ENCODE measurements around the gene ILK.

ILK gene

DNA sequence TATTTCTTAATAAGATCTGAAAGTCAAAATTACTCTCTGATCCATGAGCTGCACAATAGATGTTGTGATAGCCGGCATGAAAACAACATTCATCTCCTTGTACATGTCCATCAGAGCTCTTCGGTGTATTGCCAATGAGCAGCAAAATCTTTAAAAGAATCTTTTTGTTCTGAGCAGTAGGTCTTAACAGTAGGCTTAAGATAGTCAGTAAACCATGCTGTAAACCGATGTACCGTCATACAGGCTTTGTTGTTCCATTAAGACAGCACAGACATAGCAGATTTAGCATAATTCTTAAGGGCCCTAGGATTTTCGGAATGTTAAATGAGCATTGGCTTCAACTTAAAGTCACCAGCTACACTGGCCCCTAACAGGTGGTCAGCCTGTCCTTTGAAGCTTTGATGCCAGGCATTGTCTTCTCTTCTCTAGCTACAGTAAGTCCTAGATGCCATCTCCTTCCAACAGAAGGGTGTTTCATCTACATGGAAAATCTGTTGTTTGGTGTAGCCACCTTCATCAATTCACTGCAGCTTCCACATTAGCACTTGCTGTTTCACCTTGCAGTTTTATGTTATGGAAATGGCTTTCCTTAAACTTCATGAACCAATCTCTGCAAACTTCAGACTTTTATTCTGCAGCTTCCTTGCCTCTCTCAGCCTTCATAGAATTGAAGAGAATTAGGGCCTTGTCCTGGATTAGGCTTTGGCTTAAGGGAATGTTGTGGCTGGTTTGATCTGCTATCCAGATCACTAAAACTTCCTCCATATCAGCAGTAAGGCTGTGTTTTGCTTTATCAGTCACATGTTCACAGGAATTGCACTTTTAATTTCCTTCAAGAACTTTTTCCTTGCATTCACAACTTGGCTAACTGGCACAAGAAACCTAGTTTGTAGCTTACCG, 28.5 kb upstream of the ILK start:
- peaks cover 3% of the 10 kb centered on the region for H3K36me3 ChIP-seq (ENCODE audit: control insufficient read depth, insufficient read depth, low read length)
- H3K4me3 ChIP-seq (ENCODE audit: insufficient read depth, low read depth, low read length, poor library complexity, severe bottlenecking), result no peak overlapping the region
- no peak for DNase-seq
- H3K27ac ChIP-seq (ENCODE audit: insufficient read depth, low read length, poor library complexity, severe bottlenecking), result no peak overlapping the region
- no peaks in the 10 kb centered on the region for H3K27me3 ChIP-seq (replicated peaks; ENCODE audit: control insufficient read depth, insufficient read depth, low read length, poor library complexity, severe bottlenecking)
- H3K4me1 ChIP-seq (ENCODE audit: control insufficient read depth, insufficient read depth, low read length, poor library complexity, severe bottlenecking), result no peaks in the 10 kb centered on the region
- H3K9me3 ChIP-seq (ENCODE audit: control insufficient read depth, low read length), result no peaks in the 10 kb centered on the region

DNA sequence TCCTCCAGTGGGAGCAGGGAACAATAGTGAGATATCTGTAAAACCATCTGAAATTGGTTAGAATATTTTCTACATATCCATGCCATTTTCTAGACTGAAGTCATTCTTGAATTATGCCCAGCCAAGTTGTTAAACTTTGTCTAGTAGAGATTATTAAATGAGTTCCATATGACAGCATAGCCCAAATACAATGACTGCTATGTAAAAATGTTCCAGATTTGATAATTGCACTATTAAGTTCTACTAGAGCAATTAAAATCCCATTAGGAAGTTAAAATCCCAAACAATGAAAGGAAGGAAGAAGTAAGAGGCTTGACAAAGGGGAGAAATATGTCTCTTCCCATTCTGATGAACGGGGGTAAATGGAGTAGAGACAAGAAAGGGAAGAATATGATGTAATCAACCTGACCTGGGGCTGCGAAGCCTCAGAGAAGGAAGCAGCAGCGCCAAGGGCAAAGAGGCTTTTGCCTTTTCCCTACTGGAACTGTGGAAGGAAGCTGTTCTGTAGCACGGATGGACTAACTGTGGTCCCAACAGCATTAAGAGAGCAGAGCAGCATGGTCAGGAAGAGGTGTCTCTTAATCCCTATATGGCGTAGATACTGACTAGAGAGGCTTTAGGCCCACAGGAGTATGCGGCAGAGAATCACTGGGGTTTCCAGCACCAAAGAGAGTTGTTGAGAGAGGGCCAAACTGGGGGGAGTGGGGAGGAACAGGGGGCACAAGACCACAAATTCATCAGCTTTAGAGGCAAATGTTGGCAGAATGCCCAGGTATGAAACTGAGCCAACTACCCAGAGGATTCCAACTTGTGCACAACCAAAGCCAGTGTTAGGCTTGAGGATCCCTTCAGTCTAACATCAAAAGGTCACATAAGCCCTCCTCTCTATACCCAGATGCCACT, 26.9 kb upstream of the ILK start:
- H3K4me1 ChIP-seq (ENCODE audit: control insufficient read depth, insufficient read depth, low read length, poor library complexity, severe bottlenecking), result no peaks in the 10 kb centered on the region
- H3K9me3 ChIP-seq (ENCODE audit: control insufficient read depth, low read length), result no peaks in the 10 kb centered on the region
- H3K27me3 ChIP-seq (replicated peaks; ENCODE audit: control insufficient read depth, insufficient read depth, low read length, poor library complexity, severe bottlenecking), result no peaks in the 10 kb centered on the region
- H3K27ac ChIP-seq (ENCODE audit: insufficient read depth, low read length, poor library complexity, severe bottlenecking), result no peak overlapping the region
- no peaks in the 10 kb centered on the region for H3K36me3 ChIP-seq (ENCODE audit: control insufficient read depth, insufficient read depth, low read length)
- no peak overlapping the region for H3K4me3 ChIP-seq (ENCODE audit: insufficient read depth, low read depth, low read length, poor library complexity, severe bottlenecking)
- DNase-seq, result no peak

DNA sequence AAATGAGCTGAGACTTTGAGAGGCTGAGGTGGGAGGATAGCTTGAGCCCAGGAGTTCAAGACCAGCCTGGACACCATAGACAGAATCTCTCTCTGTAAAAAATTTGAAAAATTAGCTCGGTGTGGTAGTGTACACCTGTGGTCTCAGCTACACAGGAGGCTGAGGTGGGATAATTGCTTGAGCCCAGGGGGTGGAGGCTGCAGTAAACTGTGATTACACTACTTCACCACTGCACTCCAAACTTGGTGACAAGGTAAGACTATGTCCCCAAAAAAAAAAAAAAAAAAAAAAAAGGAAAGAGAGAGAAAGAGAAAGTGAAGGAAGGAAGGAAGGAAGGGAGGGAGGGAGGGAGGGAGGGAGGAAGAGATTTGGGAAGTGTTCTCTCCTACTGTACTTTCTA, 25.4 kb upstream of the ILK start:
- Histone ChIP-seq H3K4me1 (ENCODE audit: control insufficient read depth, insufficient read depth, low read length, poor library complexity, severe bottlenecking) (no peaks in the 10 kb centered on the region), H3K4me3 (ENCODE audit: insufficient read depth, low read depth, low read length, poor library complexity, severe bottlenecking) (no peak overlapping the region), H3K27me3 (replicated peaks; ENCODE audit: control insufficient read depth, insufficient read depth, low read length, poor library complexity, severe bottlenecking) (no peaks in the 10 kb centered on the region), H3K36me3 (ENCODE audit: control insufficient read depth, insufficient read depth, low read length) (no peaks in the 10 kb centered on the region), H3K9me3 (ENCODE audit: control insufficient read depth, low read length) (no peaks in the 10 kb centered on the region), H3K27ac (ENCODE audit: insufficient read depth, low read length, poor library complexity, severe bottlenecking) (no peak overlapping the region)
- no peak for DNase-seq

DNA sequence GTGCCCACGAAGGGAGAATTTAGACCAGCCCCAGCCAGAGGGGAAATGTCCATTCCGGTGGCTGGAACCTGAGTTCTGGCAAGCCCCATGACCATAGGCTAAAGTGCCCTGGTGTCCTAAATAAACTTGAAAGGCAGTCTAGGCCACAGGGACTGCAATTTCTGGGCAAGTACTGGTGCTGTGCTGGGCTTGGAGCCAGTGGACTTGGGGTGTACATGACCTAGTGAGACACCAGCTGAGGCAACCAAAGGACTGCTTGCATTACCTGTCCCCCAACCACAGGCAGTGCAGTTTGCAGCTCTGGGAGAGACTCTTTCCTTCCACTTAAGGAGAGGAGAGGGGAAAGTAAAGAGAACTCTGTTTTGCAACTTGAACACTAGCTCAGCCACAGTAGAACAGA, 23.9 kb upstream of the ILK start:
- Histone ChIP-seq H3K4me1 (ENCODE audit: control insufficient read depth, insufficient read depth, low read length, poor library complexity, severe bottlenecking) (no peaks in the 10 kb centered on the region), H3K27ac (ENCODE audit: insufficient read depth, low read length, poor library complexity, severe bottlenecking) (no peak overlapping the region), H3K36me3 (ENCODE audit: control insufficient read depth, insufficient read depth, low read length) (peaks cover 4% of the 10 kb centered on the region), H3K27me3 (replicated peaks; ENCODE audit: control insufficient read depth, insufficient read depth, low read length, poor library complexity, severe bottlenecking) (no peaks in the 10 kb centered on the region), H3K4me3 (ENCODE audit: insufficient read depth, low read depth, low read length, poor library complexity, severe bottlenecking) (no peak overlapping the region), H3K9me3 (ENCODE audit: control insufficient read depth, low read length) (no peaks in the 10 kb centered on the region)
- no peak for DNase-seq

DNA sequence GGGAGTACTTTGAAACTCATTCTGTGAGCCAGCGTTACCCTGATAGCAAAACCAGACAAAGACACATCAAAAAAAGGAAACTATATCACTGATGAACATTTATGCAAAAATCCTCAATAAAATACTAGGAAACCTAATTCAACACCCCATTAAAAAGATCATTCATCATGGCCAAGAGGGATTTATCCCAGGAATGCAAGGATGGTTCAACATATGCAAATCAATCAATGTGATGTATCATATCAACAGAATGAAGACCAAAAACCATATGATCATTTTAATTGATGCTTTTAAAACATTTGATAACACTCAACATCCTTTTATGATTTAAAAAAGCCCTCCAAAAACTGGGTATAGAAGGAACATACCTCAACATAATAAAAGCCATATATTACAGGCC, 20.0 kb upstream of the ILK start:
- Histone ChIP-seq H3K27me3 (replicated peaks; ENCODE audit: control insufficient read depth, insufficient read depth, low read length, poor library complexity, severe bottlenecking) (no peaks in the 10 kb centered on the region), H3K4me3 (ENCODE audit: insufficient read depth, low read depth, low read length, poor library complexity, severe bottlenecking) (no peak overlapping the region), H3K36me3 (ENCODE audit: control insufficient read depth, insufficient read depth, low read length) (peaks cover 4% of the 10 kb centered on the region), H3K9me3 (ENCODE audit: control insufficient read depth, low read length) (no peaks in the 10 kb centered on the region), H3K27ac (ENCODE audit: insufficient read depth, low read length, poor library complexity, severe bottlenecking) (no peak overlapping the region), H3K4me1 (ENCODE audit: control insufficient read depth, insufficient read depth, low read length, poor library complexity, severe bottlenecking) (no peaks in the 10 kb centered on the region)
- DNase-seq, result no peak

DNA sequence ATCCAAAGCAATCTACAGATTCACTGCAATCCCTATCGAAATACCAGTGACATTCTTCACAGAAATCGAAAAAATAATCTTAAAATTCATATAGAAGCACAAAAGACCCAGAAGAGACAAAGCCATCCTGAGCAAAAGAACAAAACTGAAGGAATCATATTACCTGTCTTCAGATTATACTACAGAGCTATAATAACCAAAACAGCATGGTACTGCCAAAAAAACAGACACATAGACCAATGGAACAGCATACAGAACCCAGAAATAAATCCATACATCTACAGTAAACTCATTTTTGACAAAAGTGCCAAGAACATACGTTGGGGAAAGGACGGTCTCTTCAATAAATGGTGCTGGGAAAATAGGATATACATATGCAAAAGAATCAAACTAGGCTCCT, 19.0 kb upstream of the ILK start:
- no peaks in the 10 kb centered on the region for H3K27me3 ChIP-seq (replicated peaks; ENCODE audit: control insufficient read depth, insufficient read depth, low read length, poor library complexity, severe bottlenecking)
- H3K9me3 ChIP-seq (ENCODE audit: control insufficient read depth, low read length), result no peaks in the 10 kb centered on the region
- H3K4me1 ChIP-seq (ENCODE audit: control insufficient read depth, insufficient read depth, low read length, poor library complexity, severe bottlenecking), result no peaks in the 10 kb centered on the region
- H3K4me3 ChIP-seq (ENCODE audit: insufficient read depth, low read depth, low read length, poor library complexity, severe bottlenecking), result no peak overlapping the region
- no peak overlapping the region for H3K27ac ChIP-seq (ENCODE audit: insufficient read depth, low read length, poor library complexity, severe bottlenecking)
- peaks cover 4% of the 10 kb centered on the region for H3K36me3 ChIP-seq (ENCODE audit: control insufficient read depth, insufficient read depth, low read length)
- DNase-seq, result no peak

DNA sequence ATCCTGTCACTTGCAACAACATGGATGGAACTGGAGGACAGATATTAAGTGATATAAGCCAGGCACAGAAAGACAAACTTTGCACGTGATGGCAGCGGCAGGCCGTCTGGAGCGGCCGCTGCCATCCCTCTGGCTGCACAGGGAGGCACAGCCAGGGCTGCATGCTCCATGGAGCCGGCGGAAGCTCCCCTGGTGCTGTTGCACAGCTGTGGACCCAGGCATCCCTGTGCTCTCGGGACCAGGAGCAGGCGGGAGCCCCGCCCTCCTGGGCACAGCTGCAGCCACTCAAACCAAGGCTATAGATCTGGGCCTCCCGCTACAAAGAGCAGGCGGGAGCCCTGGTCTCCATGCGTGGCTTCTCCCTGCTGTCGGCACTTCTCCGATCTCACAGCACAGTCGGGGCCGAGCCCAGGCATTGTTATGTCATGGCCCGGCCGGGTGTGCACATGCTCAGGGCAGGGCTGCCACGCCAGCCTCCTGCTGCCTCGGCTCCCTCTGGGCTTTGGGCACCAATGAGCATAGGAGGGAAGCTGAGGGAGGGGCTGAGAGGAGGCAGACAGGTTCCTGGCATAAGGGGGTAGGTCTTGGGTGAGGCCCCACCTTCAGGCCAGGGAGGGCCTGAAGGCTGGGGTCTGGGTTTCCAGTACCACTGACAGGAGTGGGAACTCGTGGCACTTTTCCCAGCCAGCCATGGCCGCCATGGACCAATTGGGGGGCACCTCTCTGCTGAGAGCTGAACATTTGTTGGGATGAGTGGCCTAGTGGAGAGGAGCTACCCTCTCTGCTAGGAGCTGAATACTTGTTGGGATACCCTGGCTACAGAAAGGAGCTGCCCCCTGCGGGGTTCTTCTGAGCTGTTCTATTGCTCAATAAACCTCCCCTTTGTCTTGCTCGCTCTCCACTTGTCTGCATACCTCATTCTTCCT, 16.9 kb upstream of the ILK start:
- DNase-seq, result no peak
- no peaks in the 10 kb centered on the region for H3K4me1 ChIP-seq (ENCODE audit: control insufficient read depth, insufficient read depth, low read length, poor library complexity, severe bottlenecking)
- no peak overlapping the region for H3K4me3 ChIP-seq (ENCODE audit: insufficient read depth, low read depth, low read length, poor library complexity, severe bottlenecking)
- H3K27me3 ChIP-seq (replicated peaks; ENCODE audit: control insufficient read depth, insufficient read depth, low read length, poor library complexity, severe bottlenecking), result no peaks in the 10 kb centered on the region
- no peaks in the 10 kb centered on the region for H3K9me3 ChIP-seq (ENCODE audit: control insufficient read depth, low read length)
- peaks cover 10% of the 10 kb centered on the region for H3K36me3 ChIP-seq (ENCODE audit: control insufficient read depth, insufficient read depth, low read length)
- no peak overlapping the region for H3K27ac ChIP-seq (ENCODE audit: insufficient read depth, low read length, poor library complexity, severe bottlenecking)

DNA sequence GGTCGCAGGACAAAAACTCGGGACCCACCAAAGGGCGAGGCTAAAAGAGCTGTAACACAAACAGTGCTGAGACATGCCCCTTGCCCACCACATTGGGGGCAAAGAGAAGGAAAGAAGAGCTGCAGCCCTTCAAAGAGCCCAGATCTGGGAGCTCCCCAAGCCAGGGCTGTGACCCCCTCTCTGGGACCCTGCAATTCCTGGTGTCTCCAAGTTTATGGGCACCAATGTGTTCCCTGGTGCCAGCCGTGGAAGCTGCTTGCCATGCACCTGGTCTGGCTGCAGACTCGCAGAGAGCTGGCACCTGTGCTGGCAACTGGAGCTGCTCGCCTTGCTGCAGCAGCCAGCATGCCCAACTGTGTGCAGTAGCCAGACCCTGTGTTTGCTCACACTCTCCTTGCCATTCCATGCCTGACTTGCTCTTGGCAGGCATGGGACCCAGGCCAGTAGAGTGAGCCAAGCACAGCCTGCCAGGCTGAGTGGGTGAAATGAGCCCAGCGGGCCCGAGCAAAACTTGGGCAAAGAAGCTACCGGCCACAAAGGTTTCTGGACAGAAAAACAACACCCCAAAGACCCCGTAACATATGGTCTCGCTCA, 16.1 kb upstream of the ILK start:
- no peak for DNase-seq
- Histone ChIP-seq H3K4me3 (ENCODE audit: insufficient read depth, low read depth, low read length, poor library complexity, severe bottlenecking) (no peak overlapping the region), H3K36me3 (ENCODE audit: control insufficient read depth, insufficient read depth, low read length) (peaks cover 12% of the 10 kb centered on the region), H3K27me3 (replicated peaks; ENCODE audit: control insufficient read depth, insufficient read depth, low read length, poor library complexity, severe bottlenecking) (no peaks in the 10 kb centered on the region), H3K4me1 (ENCODE audit: control insufficient read depth, insufficient read depth, low read length, poor library complexity, severe bottlenecking) (no peaks in the 10 kb centered on the region), H3K9me3 (ENCODE audit: control insufficient read depth, low read length) (no peaks in the 10 kb centered on the region), H3K27ac (ENCODE audit: insufficient read depth, low read length, poor library complexity, severe bottlenecking) (no peak overlapping the region)

DNA sequence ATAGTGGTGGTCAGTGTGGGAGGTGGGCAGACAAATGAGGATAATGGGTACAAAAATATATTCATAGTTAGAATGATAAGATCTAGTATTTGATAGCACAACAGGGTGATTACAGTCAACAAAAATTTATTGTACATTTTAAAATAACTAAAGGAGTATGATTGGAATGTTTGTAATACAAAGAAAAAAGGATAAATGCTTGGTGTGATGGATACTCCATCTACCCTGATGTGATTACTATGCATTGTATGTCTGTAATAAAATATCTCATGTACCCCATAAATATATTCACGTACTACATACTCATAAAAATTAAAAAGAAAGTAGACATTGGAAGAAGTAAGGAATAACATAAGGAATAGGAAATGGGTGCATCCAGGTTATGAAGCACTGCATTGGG, 15.6 kb upstream of the ILK start:
- H3K27me3 ChIP-seq (replicated peaks; ENCODE audit: control insufficient read depth, insufficient read depth, low read length, poor library complexity, severe bottlenecking), result no peaks in the 10 kb centered on the region
- no peaks in the 10 kb centered on the region for H3K9me3 ChIP-seq (ENCODE audit: control insufficient read depth, low read length)
- no peak for DNase-seq
- H3K4me1 ChIP-seq (ENCODE audit: control insufficient read depth, insufficient read depth, low read length, poor library complexity, severe bottlenecking), result no peaks in the 10 kb centered on the region
- H3K4me3 ChIP-seq (ENCODE audit: insufficient read depth, low read depth, low read length, poor library complexity, severe bottlenecking), result no peak overlapping the region
- no peak overlapping the region for H3K27ac ChIP-seq (ENCODE audit: insufficient read depth, low read length, poor library complexity, severe bottlenecking)
- H3K36me3 ChIP-seq (ENCODE audit: control insufficient read depth, insufficient read depth, low read length), result peaks cover 12% of the 10 kb centered on the region

Measured in effector memory CD4-positive, alpha-beta T cell (primary cell).